Activated T-cell treated with anti-CD3 and anti-CD28 coated beads, Interleukin-2, amount 50 U/mL, for 48 hours (primary cell): ENCODE data around the gene LILRB1.
"Not testable (repeated sequence)": the region's sequence is repeated elsewhere in the genome, so short reads cannot be mapped to it uniquely, and the experiment has no call there.

Source experiments
- DNase-seq, 2 experiments: peaks; one replicate each; pipeline ENCODE4 v3.0.0-alpha.2; 2020

Gene LILRB1

GRCh38 chr19:54630262-54630661 lies at the start of gene LILRB1:
Gene LILRB1, plus strand, starts transcription at chr19:54630484. Its CDS starts 590 bp downstream, at chr19:54631074.
- not testable (repeated sequence) for DNase-seq

GRCh38 chr19:54586397-54586796 lies 43.9 kb upstream of the LILRB1 start:
- DNase-seq: no peak

- DNase-seq: no peak
Observed at GRCh38 chr19:54587026-54587425, 43.3 kb upstream of the LILRB1 start.

- not testable (repeated sequence) for DNase-seq
Observed at GRCh38 chr19:54593445-54593844, 36.8 kb upstream of the LILRB1 start, which contains the start of gene LILRA1. Gene LILRA1, plus strand, starts transcription at chr19:54593632. Its CDS starts 613 bp downstream, at chr19:54594245.

DNA sequence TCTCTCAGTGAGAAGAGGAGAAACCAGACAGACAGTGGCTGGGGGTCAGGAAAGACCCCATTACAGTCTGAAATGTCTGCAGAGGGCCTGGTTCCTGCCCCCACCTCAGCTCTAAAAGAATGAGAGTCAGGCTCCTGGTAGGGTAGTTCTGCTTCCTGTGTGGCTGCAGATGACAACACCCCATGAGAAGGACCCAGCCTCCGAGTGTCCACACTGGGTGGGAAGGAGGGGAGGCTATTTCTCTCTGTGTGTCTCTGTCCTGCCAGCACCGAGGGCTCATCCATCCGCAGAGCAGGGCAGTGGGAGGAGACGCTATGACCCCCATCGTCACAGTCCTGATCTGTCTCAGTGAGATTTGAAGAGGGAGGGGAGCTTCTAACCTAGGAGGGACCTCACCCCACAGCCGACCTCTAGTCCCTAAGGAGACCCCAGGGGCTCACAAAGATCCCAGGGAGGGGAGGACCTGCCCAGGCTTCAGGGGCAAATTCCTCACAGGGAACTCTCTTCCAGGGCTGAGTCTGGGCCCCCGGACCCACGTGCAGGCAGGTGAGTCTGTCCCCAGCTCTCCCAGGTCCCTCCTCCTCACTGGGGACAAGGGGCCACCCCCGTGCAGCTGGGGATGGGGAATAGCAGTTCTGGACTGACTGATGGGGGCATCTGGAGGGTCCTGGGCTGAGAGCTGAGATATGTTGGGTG lies 36.2 kb upstream of the LILRB1 start:
- DNase-seq: not testable (repeated sequence)

- DNase-seq: no peak
Observed at GRCh38 chr19:54594737-54595136, 35.5 kb upstream of the LILRB1 start.

- not testable (repeated sequence) for DNase-seq
Observed at GRCh38 chr19:54595680-54596436, 34.4 kb upstream of the LILRB1 start.

DNA sequence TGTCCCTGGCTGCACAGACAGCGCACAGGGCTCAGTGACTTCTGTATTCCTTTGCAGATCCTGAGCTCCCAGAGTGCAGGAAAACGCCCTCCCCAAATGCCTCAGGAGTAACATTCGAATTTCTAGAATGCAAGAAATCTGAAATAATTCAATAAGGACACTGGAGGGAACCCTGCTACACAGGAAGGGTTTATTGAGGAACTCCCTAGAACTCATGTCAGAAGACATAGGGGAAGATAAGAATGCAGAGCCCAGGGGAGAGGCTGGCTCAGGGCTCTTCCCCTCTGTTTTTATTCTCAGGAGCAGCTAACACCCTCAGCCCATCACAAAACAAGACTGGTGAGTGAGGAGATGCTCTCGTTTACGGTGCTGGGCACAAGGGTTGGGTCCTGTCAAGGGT lies 30.1 kb upstream of the LILRB1 start:
- no peak for DNase-seq

DNA sequence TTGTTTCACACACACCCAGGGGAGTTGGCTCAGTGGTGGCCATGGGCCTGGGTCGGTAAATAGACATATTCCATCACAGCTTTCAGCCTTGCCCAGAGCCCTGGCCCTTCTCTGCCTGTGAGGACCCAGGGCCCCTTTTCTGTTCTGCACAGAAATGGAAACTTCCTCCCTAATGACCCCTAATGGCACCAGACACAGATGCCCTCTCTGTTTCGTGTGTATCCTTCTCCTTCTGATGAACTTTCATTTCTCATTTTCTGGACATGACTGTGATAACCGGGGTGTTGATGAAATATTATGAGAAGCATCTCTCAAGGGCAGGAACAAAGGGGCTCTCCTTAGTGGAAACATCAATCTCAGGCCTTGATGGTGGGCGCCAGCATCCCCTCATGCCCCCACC lies 24.1 kb upstream of the LILRB1 start:
- no peak for DNase-seq

DNA sequence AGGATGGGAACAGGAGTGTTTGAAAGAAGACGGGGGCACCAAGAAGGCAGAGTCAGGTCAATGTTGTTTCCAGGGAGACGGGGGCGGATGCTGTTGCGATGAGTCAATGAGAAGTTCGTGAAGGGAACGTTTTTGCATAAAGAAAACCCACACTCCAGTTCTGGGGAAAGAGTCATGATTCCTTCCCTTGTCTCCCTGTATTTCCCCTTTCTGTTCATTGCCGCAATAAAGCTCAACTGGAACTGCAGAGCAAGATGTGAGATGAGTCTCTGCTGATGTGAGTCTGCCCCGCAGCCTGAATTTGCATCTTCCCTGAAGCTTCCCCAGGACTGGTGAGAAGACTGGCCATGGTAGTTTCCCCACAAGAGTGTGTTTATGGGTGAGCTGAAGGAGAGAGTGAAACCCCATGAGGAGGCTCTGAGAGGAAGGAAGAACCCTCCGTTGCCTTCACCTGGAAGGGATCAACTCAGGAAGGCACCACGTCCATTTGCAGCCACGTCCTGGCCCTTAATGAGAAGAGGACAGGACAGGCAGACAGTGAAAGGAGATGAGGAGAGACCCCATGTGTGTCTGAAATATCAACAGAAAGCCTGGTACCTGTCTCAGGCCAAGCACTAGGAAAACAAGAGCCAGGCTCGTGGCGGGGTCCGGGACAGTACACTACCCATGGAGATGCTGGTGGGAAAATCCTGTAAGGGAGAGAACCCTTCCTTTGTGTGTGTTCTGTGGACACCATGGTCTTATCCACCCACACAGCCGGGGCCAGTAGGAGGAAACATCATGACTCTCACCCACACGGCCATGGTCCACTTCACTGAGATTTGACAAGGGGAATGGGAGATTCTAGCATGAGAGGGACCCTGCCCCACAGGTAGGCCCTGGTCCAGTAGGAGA lies 23.1 kb upstream of the LILRB1 start:
- no peak for DNase-seq

GRCh38 chr19:54607785-54608150 lies 22.5 kb upstream of the LILRB1 start:
- DNase-seq: no peak

- DNase-seq: no peak
Observed at GRCh38 chr19:54608205-54608604, 22.1 kb upstream of the LILRB1 start.

DNA sequence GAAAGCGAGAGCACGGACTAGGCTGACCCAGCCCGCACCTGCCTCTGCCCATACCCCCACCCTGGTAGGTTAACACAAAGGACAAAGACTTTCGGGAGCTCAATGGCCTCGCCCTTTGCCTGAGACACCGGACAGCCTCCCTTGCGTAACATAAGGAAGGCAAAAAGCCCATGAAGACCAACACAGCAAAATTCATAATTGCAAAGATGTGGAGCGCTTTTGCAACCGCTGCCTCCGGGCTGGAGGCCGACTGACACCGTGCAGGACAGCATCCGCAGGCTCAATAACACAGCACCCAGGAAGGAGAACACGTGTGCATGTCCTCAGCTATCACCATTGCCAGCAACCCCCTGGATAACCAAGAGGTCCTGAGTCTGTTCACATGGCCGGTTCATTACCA lies 21.5 kb upstream of the LILRB1 start:
- no peak for DNase-seq

GRCh38 chr19:54609356-54609791 lies 20.9 kb upstream of the LILRB1 start:
- no peak for DNase-seq

GRCh38 chr19:54612428-54612827 lies 17.9 kb upstream of the LILRB1 start:
- no peak for DNase-seq

GRCh38 chr19:54614726-54615125 lies 15.6 kb upstream of the LILRB1 start:
- no peak for DNase-seq

GRCh38 chr19:54616057-54616456 lies 14.2 kb upstream of the LILRB1 start:
- DNase-seq: no peak

GRCh38 chr19:54616821-54617560 lies 13.3 kb upstream of the LILRB1 start:
- no peak for DNase-seq

GRCh38 chr19:54620464-54620863 lies 9.8 kb upstream of the LILRB1 start:
- DNase-seq: no peak

DNA sequence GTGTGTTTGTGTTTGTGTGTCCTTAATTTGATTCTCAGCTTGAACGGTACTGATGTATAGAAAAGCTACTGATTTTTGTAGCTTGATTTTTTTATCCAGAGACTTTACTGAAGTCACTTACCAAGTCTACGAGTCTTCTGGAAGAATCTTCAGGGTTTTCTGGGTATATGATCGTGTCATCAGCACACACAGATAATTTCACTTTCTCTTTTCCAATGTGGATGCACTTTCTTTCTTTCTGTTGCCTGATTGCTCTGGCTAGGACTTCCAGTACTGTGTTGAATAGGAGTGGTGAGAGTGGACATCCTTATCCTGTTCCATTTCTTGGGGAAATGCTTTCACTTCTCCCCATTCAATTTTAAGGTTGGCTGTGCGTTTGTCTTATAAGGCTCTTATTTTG lies 7.9 kb upstream of the LILRB1 start:
- no peak for DNase-seq

DNA sequence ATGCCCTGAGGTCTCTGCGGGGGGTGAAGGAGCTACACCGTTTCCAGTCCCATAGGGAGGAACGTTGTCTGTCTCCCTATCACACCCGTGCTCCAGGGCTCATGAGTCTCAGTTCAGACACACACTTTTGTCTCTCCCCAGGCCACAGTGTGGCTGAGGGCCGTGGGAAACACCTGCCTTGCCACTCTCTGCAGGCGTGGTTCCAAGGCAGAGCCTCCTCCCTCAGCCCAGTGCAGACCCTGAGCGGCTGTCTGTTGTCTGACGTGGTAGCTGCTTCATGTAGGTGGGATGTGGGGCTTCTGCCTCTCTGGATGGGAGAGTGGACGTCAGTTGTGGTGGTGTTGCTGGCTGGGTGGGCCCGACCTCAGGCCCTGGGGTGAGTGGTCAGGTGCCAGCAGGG lies 6.0 kb upstream of the LILRB1 start:
- DNase-seq: not testable (repeated sequence)

GRCh38 chr19:54624934-54625730 lies 5.2 kb upstream of the LILRB1 start:
- not testable (repeated sequence) for DNase-seq
